ENCODE measurements around the gene IGSF9. TPM values are rescaled to one million over a fixed set of nuclear protein-coding genes. Genes with fewer than 3 reads are reported as not detected.

The IGSF9 gene
- total RNA-seq, 1 experiment from 2014 or later: 15.6 TPM

DNA sequence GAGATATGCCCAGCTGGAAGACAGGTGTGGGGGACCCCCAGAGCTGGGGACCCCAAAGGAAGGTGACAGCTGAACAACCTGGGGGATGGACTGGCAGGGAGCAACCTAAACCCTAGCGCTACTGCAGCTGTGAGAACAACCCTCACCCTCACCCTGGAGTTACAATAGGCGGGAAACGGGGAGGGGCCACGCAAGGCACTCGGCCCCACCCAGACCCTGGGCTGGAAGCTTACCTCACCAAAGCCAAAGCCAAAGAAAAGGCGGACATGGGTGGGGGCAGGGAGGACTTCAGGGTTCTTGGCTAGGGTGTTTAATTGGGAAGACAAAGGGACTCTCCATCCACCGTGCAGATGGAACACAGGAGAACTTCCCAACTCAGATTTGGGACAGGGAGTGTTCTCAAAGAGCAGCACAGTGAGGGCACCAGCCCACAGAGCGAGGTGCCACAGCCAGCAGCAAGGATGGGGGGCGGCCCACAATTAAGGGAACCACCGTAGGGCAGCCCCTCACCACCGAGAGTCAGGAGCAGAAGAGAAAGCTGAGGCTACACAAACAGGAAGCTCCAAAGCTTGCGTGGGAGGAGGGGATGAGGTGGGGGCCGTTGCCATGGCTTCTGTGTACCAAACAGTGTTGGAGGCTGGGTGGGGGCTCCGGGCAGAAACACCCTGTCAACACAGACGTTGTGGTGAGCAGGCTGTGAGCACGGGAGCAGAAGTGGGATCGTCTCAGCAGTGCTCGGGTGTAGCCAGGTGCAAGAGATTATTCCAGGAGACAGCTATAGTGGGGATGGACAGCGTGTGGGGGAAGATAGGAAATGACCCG lies 22.0 kb downstream of the IGSF9 start:
- H3K36me3 ChIP-seq (ENCODE audit: low read depth, low read length): peaks cover 53% of the 10 kb centered on the region
- peaks cover 58% of the 10 kb centered on the region for H4K20me1 ChIP-seq (ENCODE audit: low read length)
- no peak overlapping the region for H2AFZ ChIP-seq (ENCODE audit: low read length)
- no peaks in the 10 kb centered on the region for H3K9me2 ChIP-seq (replicated peaks; ENCODE audit: low read length)
- POLR2A ChIA-PET (ENCODE audit: unreplicated experiment): interaction anchor here (0.6 to 1.7 kb wide), 3 partner anchors 9 to 42 kb away, joined by 3 to 12 read pairs (median 10); no protein-coding TSS in a partner anchor
- H3K27me3 ChIP-seq (ENCODE audit: low read length): no peaks in the 10 kb centered on the region
- no TSS peak for BruUV-seq (replicated peaks)
- peak; percentile 82 for DNase-seq
- peak overlapping the region; percentile 99 for H3K27ac ChIP-seq (ENCODE audit: low read length)
- peak overlapping the region; percentile 98 for H3K4me2 ChIP-seq (ENCODE audit: low read length)
- intact Hi-C loops (cut with micrococcal nuclease): loop anchor here (1.0 to 2.0 kb wide), 3 partner anchors 7 to 27 kb away; partner anchors contain the start of gene IGSF9
- peaks cover 62% of the 10 kb centered on the region for H3K4me1 ChIP-seq (ENCODE audit: insufficient read depth, low read length)
- TF ChIP-seq, protein P1, sequence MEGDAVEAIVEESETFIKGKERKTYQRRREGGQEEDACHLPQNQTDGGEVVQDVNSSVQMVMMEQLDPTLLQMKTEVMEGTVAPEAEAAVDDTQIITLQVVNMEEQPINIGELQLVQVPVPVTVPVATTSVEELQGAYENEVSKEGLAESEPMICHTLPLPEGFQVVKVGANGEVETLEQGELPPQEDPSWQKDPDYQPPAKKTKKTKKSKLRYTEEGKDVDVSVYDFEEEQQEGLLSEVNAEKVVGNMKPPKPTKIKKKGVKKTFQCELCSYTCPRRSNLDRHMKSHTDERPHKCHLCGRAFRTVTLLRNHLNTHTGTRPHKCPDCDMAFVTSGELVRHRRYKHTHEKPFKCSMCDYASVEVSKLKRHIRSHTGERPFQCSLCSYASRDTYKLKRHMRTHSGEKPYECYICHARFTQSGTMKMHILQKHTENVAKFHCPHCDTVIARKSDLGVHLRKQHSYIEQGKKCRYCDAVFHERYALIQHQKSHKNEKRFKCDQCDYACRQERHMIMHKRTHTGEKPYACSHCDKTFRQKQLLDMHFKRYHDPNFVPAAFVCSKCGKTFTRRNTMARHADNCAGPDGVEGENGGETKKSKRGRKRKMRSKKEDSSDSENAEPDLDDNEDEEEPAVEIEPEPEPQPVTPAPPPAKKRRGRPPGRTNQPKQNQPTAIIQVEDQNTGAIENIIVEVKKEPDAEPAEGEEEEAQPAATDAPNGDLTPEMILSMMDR (conservative IDR thresholded peaks at IDR 0.05; ENCODE audit: low read depth, low read length): no peak
- H3F3A ChIP-seq (ENCODE audit: low read length, unreplicated experiment): peaks cover 6% of the 10 kb centered on the region
- peaks cover 76% of the 10 kb centered on the region for H3K79me2 ChIP-seq (ENCODE audit: low read length)
- CTCF ChIA-PET: interaction anchor here (0.6 to 0.8 kb wide), 2 partner anchors 30 kb away, joined by 4 read pairs; no protein-coding TSS in a partner anchor
- no peaks in the 10 kb centered on the region for H3K9me3 ChIP-seq (ENCODE audit: low read length)
- peak overlapping the region; percentile 99 for H3K9ac ChIP-seq (ENCODE audit: low read length)
- peak overlapping the region; percentile 96 for H3K4me3 ChIP-seq (ENCODE audit: low read length)
- ATAC-seq: peak; percentile 27

DNA sequence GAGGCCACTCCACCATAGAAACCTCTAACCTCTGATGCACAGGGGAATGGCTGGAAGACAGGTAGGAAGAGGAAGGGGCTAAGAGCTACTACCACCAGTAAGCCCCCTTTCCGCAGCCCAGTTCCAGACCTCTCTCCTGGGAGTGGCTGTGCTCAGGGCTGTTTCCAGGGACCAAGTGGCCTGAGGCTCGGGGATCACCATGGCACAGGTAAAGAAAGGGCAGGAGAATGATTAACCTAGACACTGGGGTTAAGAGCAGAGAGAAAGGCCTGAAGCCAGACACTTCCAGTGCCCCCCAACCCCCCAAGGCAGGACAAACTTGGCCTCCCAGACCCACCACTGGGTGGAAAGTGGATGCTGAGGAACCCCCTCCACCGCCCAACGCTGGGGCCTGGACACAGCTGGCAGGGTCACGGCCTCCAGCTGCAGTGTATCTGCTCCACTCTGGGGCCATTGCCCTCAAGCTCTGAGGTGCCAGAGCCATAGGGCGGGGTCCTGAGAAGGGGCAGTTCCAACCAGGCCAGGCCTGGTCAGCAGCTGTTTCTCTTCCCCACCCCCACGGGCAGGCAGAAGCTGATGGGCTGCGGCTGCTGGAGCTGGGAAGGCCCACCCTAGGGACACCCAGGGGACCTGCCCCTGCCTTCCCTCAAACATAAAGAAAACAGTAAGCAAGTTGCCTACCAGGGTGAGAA lies 22.8 kb downstream of the IGSF9 start:
- H3K9ac ChIP-seq (ENCODE audit: low read length): peak overlapping the region; percentile 99
- H2AFZ ChIP-seq (ENCODE audit: low read length): no peak overlapping the region
- H3K4me2 ChIP-seq (ENCODE audit: low read length): peak overlapping the region; percentile 98
- no peaks in the 10 kb centered on the region for H3K27me3 ChIP-seq (ENCODE audit: low read length)
- peaks cover 61% of the 10 kb centered on the region for H4K20me1 ChIP-seq (ENCODE audit: low read length)
- CTCF ChIA-PET: interaction anchor here (0.8 kb wide), 1 partner anchor 30 kb away, joined by 4 read pairs; no protein-coding TSS in a partner anchor
- H3K36me3 ChIP-seq (ENCODE audit: low read depth, low read length): peaks cover 59% of the 10 kb centered on the region
- H3K4me3 ChIP-seq (ENCODE audit: low read length): peak overlapping the region; percentile 96
- H3K9me3 ChIP-seq (ENCODE audit: low read length): no peaks in the 10 kb centered on the region
- H3K79me2 ChIP-seq (ENCODE audit: low read length): peaks cover 81% of the 10 kb centered on the region
- H3K27ac ChIP-seq (ENCODE audit: low read length): peak overlapping the region; percentile 99
- H3K4me1 ChIP-seq (ENCODE audit: insufficient read depth, low read length): peaks cover 70% of the 10 kb centered on the region
- intact Hi-C loops (cut with micrococcal nuclease): no loop called here
- DNase-seq (no peak), ATAC-seq (no peak)
- peaks cover 6% of the 10 kb centered on the region for H3F3A ChIP-seq (ENCODE audit: low read length, unreplicated experiment)
- POLR2A ChIA-PET (ENCODE audit: unreplicated experiment): interaction anchor here (1.7 kb wide), 1 partner anchor 8 kb away, joined by 12 read pairs; no protein-coding TSS in a partner anchor
- H3K9me2 ChIP-seq (replicated peaks; ENCODE audit: low read length): no peaks in the 10 kb centered on the region
- no TSS peak for BruUV-seq (replicated peaks)
- no peak for TF ChIP-seq EZH2phosphoT487 (IDR thresholded peaks at IDR 0.05; ENCODE audit: borderline replicate concordance, low read length)
- TF ChIP-seq EZH2 (IDR thresholded peaks at IDR 0.05; ENCODE audit: low read length, unreplicated experiment): no peak
- TF ChIP-seq, protein P1 (conservative IDR thresholded peaks at IDR 0.05; ENCODE audit: low read depth, low read length): no peak

Data from PC-3 (cell line).